K562 (cell line): ENCODE results near the gene TJAP1. TPM values are rescaled to one million over a fixed set of nuclear protein-coding genes. Genes with fewer than 3 reads are reported as not detected.

Experiments
- ARID2 ChIP-seq: fragments of 450-650 bp; IDR thresholded peaks from 2 replicates; pipeline ENCODE4 v1.6.1; 2017; ENCODE audit warnings: antibody characterized with exemption, mild to moderate bottlenecking
- BDP1 ChIP-seq: IDR thresholded peaks from 3 replicates; pipeline ENCODE4 v1.6.1; 2011; ENCODE audit not compliant: insufficient read length, insufficient read depth
- CCAR2 ChIP-seq: fragments of 200-400 bp; formaldehyde crosslinking; IDR thresholded peaks from 2 replicates; pipeline ENCODE4 v1.6.1; 2017; ENCODE audit warnings: mild to moderate bottlenecking, low read depth, low read length
- CHCHD3 ChIP-seq: fragments of 250-450 bp; sonication (Bioruptor Pico); IDR thresholded peaks from 2 replicates; pipeline ENCODE4 v2.1.2; 2022; ENCODE audit warnings: mild to moderate bottlenecking
- DPF2 ChIP-seq: fragments of 450-650 bp; IDR thresholded peaks from 2 replicates; pipeline ENCODE4 v1.6.1; 2016
- ELF4 ChIP-seq: fragments of 450-650 bp; formaldehyde crosslinking; IDR thresholded peaks from 2 replicates; pipeline ENCODE4 v1.4.0; 2022; ENCODE audit warnings: missing genetic modification characterization
- HDAC3 ChIP-seq: fragments of 450-650 bp; IDR thresholded peaks from 2 replicates; pipeline ENCODE4 v1.6.1; 2018; ENCODE audit warnings: borderline replicate concordance, mild to moderate bottlenecking, moderate library complexity; ENCODE audit not compliant: partially characterized antibody
- HMG20B ChIP-seq: fragments of 250-450 bp; sonication (Bioruptor Pico); IDR thresholded peaks from 2 replicates; pipeline ENCODE4 v1.5.0; 2021; ENCODE audit warnings: mild to moderate bottlenecking
- MEF2A ChIP-seq: IDR thresholded peaks from 2 replicates; pipeline ENCODE4 v1.6.1; 2011; ENCODE audit warnings: low read depth, mild to moderate bottlenecking, low read length, moderate library complexity; ENCODE audit not compliant: control insufficient read depth
- MIER1 ChIP-seq: fragments of 450-650 bp; IDR thresholded peaks from 2 replicates; pipeline ENCODE4 v1.6.1; 2016; ENCODE audit warnings: antibody characterized with exemption, mild to moderate bottlenecking, low read depth
- NUFIP1 ChIP-seq: fragments of 450-650 bp; IDR thresholded peaks from 2 replicates; pipeline ENCODE4 v1.6.1; 2018; ENCODE audit not compliant: partially characterized antibody
- POLR2AphosphoS2 ChIP-seq: IDR thresholded peaks from 2 replicates; pipeline ENCODE4 v1.6.1; 2012; ENCODE audit warnings: low read length, improper control_type of control experiment
- SAFB ChIP-seq: fragments of 200-400 bp; formaldehyde crosslinking; IDR thresholded peaks from 2 replicates; pipeline ENCODE4 v1.6.1; 2017; ENCODE audit warnings: low read depth, low read length, borderline replicate concordance
- SAP30 ChIP-seq: fragments of 200-600 bp; sonication (generic); IDR thresholded peaks from 2 replicates; pipeline ENCODE4 v1.6.1; 2012; ENCODE audit warnings: borderline replicate concordance, low read depth, mild to moderate bottlenecking, moderate library complexity, low read length, control low read depth, inconsistent platforms; ENCODE audit not compliant: insufficient read depth, poor library complexity, severe bottlenecking
- SMAD1 ChIP-seq: fragments of 150-350 bp; IDR thresholded peaks from 2 replicates; pipeline ENCODE4 v1.6.1; 2014; ENCODE audit warnings: low read length, low read depth; ENCODE audit not compliant: partially characterized antibody
- SRSF1 ChIP-seq: fragments of 200-400 bp; formaldehyde crosslinking; IDR thresholded peaks from 2 replicates; pipeline ENCODE4 v1.6.1; 2017; ENCODE audit warnings: mild to moderate bottlenecking, low read depth, low read length, moderate library complexity
- SUPT5H ChIP-seq: fragments of 450-650 bp; IDR thresholded peaks from 2 replicates; pipeline ENCODE4 v1.6.1; 2016
- TBL1XR1 ChIP-seq, 2 experiments: IDR thresholded peaks; 2 replicates each; pipeline ENCODE4 v1.6.1; 2012; ENCODE audit warnings: improper control_type of control experiment in 2 of 2, low read length in 2 of 2, mild to moderate bottlenecking in 1 of 2
- TSC22D4 ChIP-seq: fragments of 450-650 bp; IDR thresholded peaks from 2 replicates; pipeline ENCODE4 v1.6.1; 2016; ENCODE audit warnings: missing genetic modification characterization, missing biosample characterization, control low read depth
- ZEB2 ChIP-seq: fragments of 450-650 bp; IDR thresholded peaks from 2 replicates; pipeline ENCODE4 v1.6.1; 2016
- ZNF253 ChIP-seq: fragments of 250-450 bp; sonication (Bioruptor Pico); conservative IDR thresholded peaks from 2 replicates; pipeline ENCODE4 v1.6.1; 2021; ENCODE audit warnings: mild to moderate bottlenecking
- ZNF316 ChIP-seq: fragments of 450-650 bp; IDR thresholded peaks from 2 replicates; pipeline ENCODE4 v1.6.1; 2016
- ZNF707 ChIP-seq: fragments of 250-450 bp; sonication (Bioruptor Pico); conservative IDR thresholded peaks from 2 replicates; pipeline ENCODE4 v1.8.0; 2022; ENCODE audit warnings: inconsistent platforms, mild to moderate bottlenecking, moderate library complexity
- polyA plus RNA-seq, 8 experiments: library from polyadenylated mRNA; depleted of rRNA in 4 of 8; stranded (reverse) in 5 of 8; unstranded in 3 of 8; fragments of >200 nt; fragmentation: Nextera tagmentation in 2 of 8; fragmentation: Illumina TruSeq in 1 of 8; extraction: Ambion mirVana in 2 of 8; extraction: Trizol in 1 of 8; gene quantifications; 2 replicates each; pipeline versions ENCODE4 v1.2.1 to v1.2.3, GENCODE V29; 2011 to 2014; ENCODE audit warnings: inconsistent platforms in 1 of 8, missing spikeins in 1 of 8
- total RNA-seq, 7 experiments: library from RNA; depleted of rRNA in 6 of 7; stranded (reverse); fragments of >200 nt in 6 of 7; fragmentation: Illumina TruSeq in 2 of 7; extraction: Trizol in 2 of 7; gene quantifications; 2 replicates each; pipeline versions ENCODE4 v1.2.1 to v1.2.3, GENCODE V29; 2011 to 2021; ENCODE audit warnings: low replicate concordance in 1 of 7
- TF ChIP-seq, protein P1 (sequence below): fragments of 450-650 bp; IDR thresholded peaks from 2 replicates; pipeline ENCODE4 v1.6.1; 2017; ENCODE audit warnings: mild to moderate bottlenecking, moderate library complexity
- TF ChIP-seq, protein P2 (sequence below): fragments of 450-650 bp; IDR thresholded peaks from 2 replicates; pipeline ENCODE4 v1.6.1; 2017; ENCODE audit warnings: antibody characterized with exemption

Gene TJAP1
- total and polyA plus RNA-seq, 9 of the 15 experiments (the other 6 are each of a cell fraction or from before 2014, with no cell fraction given): 0.06 to 35.8 (median 16.2) TPM

DNA sequence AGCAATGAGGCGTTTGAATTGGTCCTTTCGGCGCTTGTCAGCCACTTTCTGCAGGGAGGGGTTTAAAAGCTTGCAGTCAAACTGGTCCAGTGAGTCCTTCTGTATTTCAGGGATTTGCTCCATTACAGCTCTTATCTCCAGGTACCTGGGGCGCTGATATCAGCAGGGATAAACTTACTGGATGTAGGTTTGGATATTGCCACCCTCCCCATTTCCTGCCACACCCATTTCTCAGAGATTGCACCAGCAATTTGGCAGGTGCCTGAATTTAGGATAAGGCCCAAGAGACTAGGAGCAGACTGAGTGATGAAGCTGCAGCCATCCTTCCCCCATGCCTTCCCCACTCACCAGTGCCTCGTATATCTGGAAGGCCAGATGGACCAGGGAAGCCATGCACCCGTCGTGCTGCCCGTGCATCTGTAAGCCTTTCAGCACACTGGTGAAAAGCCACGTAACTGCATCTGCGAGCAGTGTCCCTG lies 47.2 kb downstream of the TJAP1 start (continued):
- TF ChIP-seq SAP30: no peak
- TF ChIP-seq CHCHD3 (CRISPR knock-in tag): no peak
- no peak for TF ChIP-seq TSC22D4 (tag)
- no peak for TF ChIP-seq NUFIP1
- TF ChIP-seq ZNF316: no peak
- peak; percentile 81; the same call in 1 of the 2 replicates for TF ChIP-seq POLR2AphosphoS2
- no peak for TF ChIP-seq MIER1
- 0 out of 4 replicates have a peak, but pooled peaks of 1 of the 2 experiments have one; percentile 28 for TF ChIP-seq TBL1XR1 (IDR thresholded peaks at IDR 0.05; ENCODE audit: low read length in 2 of 2)
- no peak for TF ChIP-seq ARID2
- no peak for TF ChIP-seq SUPT5H
- TF ChIP-seq HMG20B: no peak
- TF ChIP-seq CCAR2: no peak
- no peak for TF ChIP-seq BDP1
- peak; percentile 34; the same call in 1 of the 2 replicates for TF ChIP-seq DPF2
- no peak for TF ChIP-seq SAFB
- TF ChIP-seq, protein P1, sequence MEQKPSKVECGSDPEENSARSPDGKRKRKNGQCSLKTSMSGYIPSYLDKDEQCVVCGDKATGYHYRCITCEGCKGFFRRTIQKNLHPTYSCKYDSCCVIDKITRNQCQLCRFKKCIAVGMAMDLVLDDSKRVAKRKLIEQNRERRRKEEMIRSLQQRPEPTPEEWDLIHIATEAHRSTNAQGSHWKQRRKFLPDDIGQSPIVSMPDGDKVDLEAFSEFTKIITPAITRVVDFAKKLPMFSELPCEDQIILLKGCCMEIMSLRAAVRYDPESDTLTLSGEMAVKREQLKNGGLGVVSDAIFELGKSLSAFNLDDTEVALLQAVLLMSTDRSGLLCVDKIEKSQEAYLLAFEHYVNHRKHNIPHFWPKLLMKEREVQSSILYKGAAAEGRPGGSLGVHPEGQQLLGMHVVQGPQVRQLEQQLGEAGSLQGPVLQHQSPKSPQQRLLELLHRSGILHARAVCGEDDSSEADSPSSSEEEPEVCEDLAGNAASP: no peak
- TF ChIP-seq ELF4: no peak
- no peak for TF ChIP-seq SMAD1
- TF ChIP-seq, protein P2, sequence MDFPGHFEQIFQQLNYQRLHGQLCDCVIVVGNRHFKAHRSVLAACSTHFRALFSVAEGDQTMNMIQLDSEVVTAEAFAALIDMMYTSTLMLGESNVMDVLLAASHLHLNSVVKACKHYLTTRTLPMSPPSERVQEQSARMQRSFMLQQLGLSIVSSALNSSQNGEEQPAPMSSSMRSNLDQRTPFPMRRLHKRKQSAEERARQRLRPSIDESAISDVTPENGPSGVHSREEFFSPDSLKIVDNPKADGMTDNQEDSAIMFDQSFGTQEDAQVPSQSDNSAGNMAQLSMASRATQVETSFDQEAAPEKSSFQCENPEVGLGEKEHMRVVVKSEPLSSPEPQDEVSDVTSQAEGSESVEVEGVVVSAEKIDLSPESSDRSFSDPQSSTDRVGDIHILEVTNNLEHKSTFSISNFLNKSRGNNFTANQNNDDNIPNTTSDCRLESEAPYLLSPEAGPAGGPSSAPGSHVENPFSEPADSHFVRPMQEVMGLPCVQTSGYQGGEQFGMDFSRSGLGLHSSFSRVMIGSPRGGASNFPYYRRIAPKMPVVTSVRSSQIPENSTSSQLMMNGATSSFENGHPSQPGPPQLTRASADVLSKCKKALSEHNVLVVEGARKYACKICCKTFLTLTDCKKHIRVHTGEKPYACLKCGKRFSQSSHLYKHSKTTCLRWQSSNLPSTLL: no peak
- no peak for TF ChIP-seq ZNF707
- TF ChIP-seq ZNF253 (CRISPR knock-in tag): no peak
- no peak for TF ChIP-seq SRSF1
- TF ChIP-seq ZEB2: peak; percentile 83
- no peak for TF ChIP-seq MEF2A
- no peak for TF ChIP-seq HDAC3
